Fibroblast of the conjunctiva (primary cell): ENCODE results near the gene NEAT1.
"Not testable (repeated sequence)": the region's sequence is repeated elsewhere in the genome, so short reads cannot be mapped to it uniquely, and the experiment has no call there.

Experiments
- DNase-seq: peaks from one replicate; pipeline ENCODE4 v3.0.0-alpha.2; 2010; ENCODE audit warnings: low read depth

NEAT1 gene

GRCh38 chr11:65410936-65411680, 11.5 kb upstream of the NEAT1 start:
- DNase-seq: no peak

- no peak for DNase-seq
Measured at GRCh38 chr11:65411681-65412070, 10.9 kb upstream of the NEAT1 start.

GRCh38 chr11:65412271-65413076, 10.1 kb upstream of the NEAT1 start:
- no peak for DNase-seq

- not testable (repeated sequence) for DNase-seq
Measured at GRCh38 chr11:65413077-65413664, 9.4 kb upstream of the NEAT1 start.

- no peak for DNase-seq
Measured at GRCh38 chr11:65414776-65415498, 7.7 kb upstream of the NEAT1 start.

- no peak for DNase-seq
Measured at GRCh38 chr11:65415499-65416340, 6.9 kb upstream of the NEAT1 start.

GRCh38 chr11:65416341-65416824, 6.2 kb upstream of the NEAT1 start:
- no peak for DNase-seq

- DNase-seq: no peak
Measured at GRCh38 chr11:65416841-65417701, 5.5 kb upstream of the NEAT1 start.

- DNase-seq: no peak
Measured at GRCh38 chr11:65417702-65418430, 4.7 kb upstream of the NEAT1 start.

GRCh38 chr11:65418431-65418680, 4.2 kb upstream of the NEAT1 start:
- DNase-seq: no peak

GRCh38 chr11:65418681-65419459, 3.7 kb upstream of the NEAT1 start:
- peak; percentile 96 for DNase-seq

- no peak for DNase-seq
Measured at GRCh38 chr11:65419460-65419771, 3.2 kb upstream of the NEAT1 start.

- peak; percentile 94 for DNase-seq
Measured at GRCh38 chr11:65419772-65420481, 2.7 kb upstream of the NEAT1 start.

- DNase-seq: no peak
Measured at GRCh38 chr11:65420506-65420905, 2.1 kb upstream of the NEAT1 start.

GRCh38 chr11:65420979-65421793, 1.4 kb upstream of the NEAT1 start:
- DNase-seq: peak; percentile 100

- peak; percentile 96 for DNase-seq
Measured at GRCh38 chr11:65421794-65422632, 585 bp upstream of the NEAT1 start.
